Gastrocnemius medialis (tissue), 4 donors: ENCODE results near the gene APOL6. TPM values are rescaled to one million over a fixed set of nuclear protein-coding genes. Genes with fewer than 3 reads are reported as not detected.

ENCODE experiments used
- ATAC-seq, 2 donors: fragments of 150-250 bp; one replicate each; pipeline ENCODE4 v1.9.1; 2016
- DNase-seq, 2 donors: peaks; one replicate each; pipeline ENCODE4 v3.0.0-alpha.2; 2019
- H3K27ac ChIP-seq, 4 donors: fragments of 200-600 bp; sonication (generic); 1 replicate in 1 of 4; 2 replicates in 3 of 4; pipeline ENCODE4 v1.5.1; 2016 to 2018; ENCODE audit warnings: mild to moderate bottlenecking in 2 of 4, moderate library complexity in 1 of 4
- H3K27me3 ChIP-seq, 3 donors: fragments of 200-600 bp; sonication (generic) in 2 of 3; 1 replicate in 1 of 3; 2 replicates in 2 of 3; pipeline versions ENCODE4 v1.5.1 to v1.6.0; 2016 to 2019; ENCODE audit warnings: mild to moderate bottlenecking in 1 of 3, moderate library complexity in 1 of 3
- H3K36me3 ChIP-seq, 2 donors: fragments of 200-600 bp; sonication (generic) in 1 of 2; one replicate each; pipeline ENCODE4 v1.5.1; 2017 to 2018
- H3K4me1 ChIP-seq, 2 donors: fragments of 200-600 bp; sonication (generic) in 1 of 2; one replicate each; pipeline ENCODE4 v1.5.1; 2016 to 2017; ENCODE audit warnings: mild to moderate bottlenecking in 2 of 2
- H3K4me3 ChIP-seq, 4 donors: fragments of 200-600 bp; sonication (generic) in 3 of 4; 1 replicate in 1 of 4; 2 replicates in 3 of 4; pipeline ENCODE4 v1.5.1; 2016 to 2019; ENCODE audit warnings: mild to moderate bottlenecking in 2 of 4
- H3K9me3 ChIP-seq, 3 donors: fragments of 200-600 bp; sonication (generic) in 2 of 3; 1 replicate in 1 of 3; 2 replicates in 2 of 3; pipeline ENCODE4 v1.5.1; 2016 to 2019
- CTCF ChIP-seq, 5 experiments: fragments of 450-650 bp in 3 of 5; fragments of 200-600 bp in 2 of 5; sonication (generic) in 2 of 5; IDR thresholded peaks in 4 of 5; conservative IDR thresholded peaks in 1 of 5; 1 replicate in 4 of 5; 2 replicates in 1 of 5; pipeline ENCODE4 v1.5.1; 2016 to 2019; ENCODE audit warnings: antibody characterized with exemption in 5 of 5, mild to moderate bottlenecking in 3 of 5, moderate library complexity in 3 of 5
- POLR2A ChIP-seq, 2 donors: fragments of 450-650 bp; IDR thresholded peaks; one replicate each; pipeline ENCODE4 v1.6.1; 2017; ENCODE audit warnings: antibody characterized with exemption in 2 of 2, mild to moderate bottlenecking in 2 of 2, moderate library complexity in 2 of 2
- in situ Hi-C, 4 donors: fragments of 200-750 bp; cut with MboI; loops; one replicate each; pipeline versions ENCODE4 v1.15.0 to v1.8.0; 2017; ENCODE audit warnings: low sequenced_read_pairs in 4 of 4
- intact Hi-C: fragments of 100-400 bp; cut with DNase I; formaldehyde crosslinking; loops from one replicate; pipeline ENCODE4 v1.15.1; 2023; ENCODE audit warnings: low total_unique reads
- total RNA-seq, 4 donors: library from RNA; depleted of rRNA; stranded (reverse); fragments of >200 nt; gene quantifications; one replicate each; pipeline versions ENCODE4 v1.1.0 to v1.2.3, GENCODE V29; 2016

APOL6 gene
- total RNA-seq, 4 donors from 2014 or later = 1.5 to 4.5 (median 2.9) TPM

GRCh38 chr22:35643991-35644390, 4.3 kb upstream of the APOL6 start:
- no peaks in the 10 kb centered on the region for H3K36me3 ChIP-seq
- TF ChIP-seq POLR2A (IDR thresholded peaks at IDR 0.05) = no peak
- no peak for TF ChIP-seq CTCF (IDR thresholded peaks at IDR 0.05 in 4 of 5, conservative IDR thresholded peaks at IDR 0.05 in 1 of 5)
- no peak overlapping the region for H3K27ac ChIP-seq
- no peak overlapping the region for H3K4me3 ChIP-seq
- ATAC-seq = no peak
- intact Hi-C loops (no loop called here), in situ Hi-C loops (loop anchor here in 1 of 4 donors (25.0 kb wide), 1 partner anchor 268 kb away; no protein-coding TSS in a partner anchor)
- no peak for DNase-seq
- H3K4me1 ChIP-seq = peaks cover 19 to 20% of the 10 kb centered on the region in 2 donors
- H3K9me3 ChIP-seq = no peaks in the 10 kb centered on the region
- no peaks in the 10 kb centered on the region for H3K27me3 ChIP-seq

- Histone ChIP-seq H3K27ac (no peak overlapping the region), H3K9me3 (no peaks in the 10 kb centered on the region), H3K27me3 (no peaks in the 10 kb centered on the region), H3K4me3 (no peak overlapping the region), H3K4me1 (peaks cover 29 to 34% of the 10 kb centered on the region in 2 donors), H3K36me3 (no peaks in the 10 kb centered on the region)
- TF ChIP-seq POLR2A (IDR thresholded peaks at IDR 0.05) = no peak
- no peak for TF ChIP-seq CTCF (IDR thresholded peaks at IDR 0.05 in 4 of 5, conservative IDR thresholded peaks at IDR 0.05 in 1 of 5)
- DNase-seq (no peak), ATAC-seq (no peak)
- intact Hi-C loops (no loop called here), in situ Hi-C loops (loop anchor here in 1 of 4 donors (25.0 kb wide), 1 partner anchor 267 kb away; no protein-coding TSS in a partner anchor)
Measured at GRCh38 chr22:35645646-35646045, 2.6 kb upstream of the APOL6 start.

GRCh38 chr22:35649026-35649553, 844 bp downstream of the APOL6 start:
- no peaks in the 10 kb centered on the region for H3K36me3 ChIP-seq
- peak overlapping the region; percentile 63 to 83 (median 74) for H3K4me3 ChIP-seq
- DNase-seq (no peak), ATAC-seq (no peak)
- intact Hi-C loops = no loop called here
- H3K27me3 ChIP-seq = no peaks in the 10 kb centered on the region
- H3K4me1 ChIP-seq = peaks cover 31 to 39% of the 10 kb centered on the region in 2 donors
- H3K9me3 ChIP-seq = no peaks in the 10 kb centered on the region
- in situ Hi-C loops = loop anchor here in 1 of 4 donors (25.0 kb wide), 1 partner anchor 263 kb away; no protein-coding TSS in a partner anchor
- peak overlapping the region; percentile 78 to 89 (median 87) for H3K27ac ChIP-seq
- TF ChIP-seq CTCF (IDR thresholded peaks at IDR 0.05 in 4 of 5, conservative IDR thresholded peaks at IDR 0.05 in 1 of 5) (no peak), POLR2A (IDR thresholded peaks at IDR 0.05) (no peak)

- TF ChIP-seq POLR2A (IDR thresholded peaks at IDR 0.05) = no peak
- ATAC-seq = no peak
- H3K4me3 ChIP-seq = peak overlapping the region; percentile 63 to 83 (median 74)
- H3K9me3 ChIP-seq = no peaks in the 10 kb centered on the region
- no peaks in the 10 kb centered on the region for H3K27me3 ChIP-seq
- in situ Hi-C loops (loop anchor here in 1 of 4 donors (25.0 kb wide), 1 partner anchor 263 kb away; no protein-coding TSS in a partner anchor), intact Hi-C loops (no loop called here)
- DNase-seq = no peak
- peak overlapping the region in 3 of 4 donors; percentile 78 to 89 (median 85) for H3K27ac ChIP-seq
- peaks cover 31 to 39% of the 10 kb centered on the region in 2 donors for H3K4me1 ChIP-seq
- H3K36me3 ChIP-seq = no peaks in the 10 kb centered on the region
Measured at GRCh38 chr22:35649636-35650250, 1.5 kb downstream of the APOL6 start.

- intact Hi-C loops (no loop called here), in situ Hi-C loops (no loop called here)
- Histone ChIP-seq H3K4me3 (no peak overlapping the region), H3K4me1 (peaks cover 31 to 39% of the 10 kb centered on the region in 2 donors), H3K27ac (no peak overlapping the region), H3K36me3 (peaks cover 0 to 6% of the 10 kb centered on the region in 2 donors), H3K9me3 (no peaks in the 10 kb centered on the region), H3K27me3 (no peaks in the 10 kb centered on the region)
- DNase-seq (no peak), ATAC-seq (no peak)
- TF ChIP-seq CTCF (IDR thresholded peaks at IDR 0.05 in 4 of 5, conservative IDR thresholded peaks at IDR 0.05 in 1 of 5) (no peak), POLR2A (IDR thresholded peaks at IDR 0.05) (no peak)
Measured at GRCh38 chr22:35651085-35651484, 2.8 kb downstream of the APOL6 start.
